Stimulated activated CD8-positive, alpha-beta memory T cell treated with anti-CD3 and anti-CD28 coated beads, Interleukin-15, amount 100 ng/mL, for 24 hours (primary cell): ENCODE results near the gene RPL10A.

Experiments used
- DNase-seq: peaks from one replicate; pipeline ENCODE4 v3.0.0-alpha.2; 2020; ENCODE audit warnings: low read depth

The RPL10A gene

GRCh38 chr6:35449287-35449881 lies 18.8 kb upstream of the RPL10A start:
- DNase-seq, result no peak

- DNase-seq, result no peak
Observed at GRCh38 chr6:35451354-35452182, 16.6 kb upstream of the RPL10A start.

DNA sequence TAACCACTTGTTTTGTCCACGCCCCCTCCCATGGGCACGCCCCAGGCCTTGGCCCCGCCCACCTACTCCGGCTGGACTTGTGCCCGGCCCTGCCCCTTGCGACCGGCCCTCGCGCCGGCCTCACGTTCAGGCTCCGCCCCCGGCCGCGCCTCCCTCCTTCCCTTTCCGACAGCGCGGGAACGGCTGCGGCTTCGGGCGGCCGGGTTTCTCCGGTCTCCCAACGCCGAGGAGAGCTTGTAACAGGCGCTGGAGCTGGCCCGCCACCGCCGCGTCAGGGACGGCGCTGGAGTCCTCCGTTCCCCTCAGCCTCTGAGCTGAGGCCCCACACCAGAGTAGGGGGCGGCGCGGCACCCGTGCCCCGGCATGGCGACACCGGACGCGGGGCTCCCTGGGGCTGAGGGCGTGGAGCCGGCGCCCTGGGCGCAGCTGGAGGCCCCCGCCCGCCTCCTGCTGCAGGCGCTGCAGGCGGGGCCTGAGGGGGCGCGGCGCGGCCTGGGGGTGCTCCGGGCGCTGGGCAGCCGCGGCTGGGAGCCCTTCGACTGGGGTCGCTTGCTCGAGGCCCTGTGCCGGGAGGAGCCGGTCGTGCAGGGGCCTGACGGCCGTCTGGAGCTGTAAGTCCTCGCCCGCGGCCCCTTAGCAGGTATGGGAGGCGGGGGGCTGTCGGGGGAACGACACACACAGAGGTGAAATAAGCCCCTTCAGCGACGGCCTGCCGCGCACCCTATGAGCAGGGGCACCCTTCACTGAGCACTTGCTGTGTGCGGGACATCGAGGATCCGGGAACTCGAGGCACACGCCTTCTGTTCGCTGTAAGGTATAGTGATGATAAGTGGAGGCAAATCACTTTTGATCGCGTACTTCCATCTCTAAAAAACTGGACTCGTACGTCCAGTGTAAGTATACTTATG lies 15.8 kb upstream of the RPL10A start, which contains the start of gene FANCE:
FANCE (plus strand) TSS at position 156 of the 908 bp plus-strand sequence; CDS start at position 364, 208 bp downstream.
- peak; percentile 90 for DNase-seq

- DNase-seq, result no peak
Observed at GRCh38 chr6:35453236-35453635, 15.0 kb upstream of the RPL10A start.

DNA sequence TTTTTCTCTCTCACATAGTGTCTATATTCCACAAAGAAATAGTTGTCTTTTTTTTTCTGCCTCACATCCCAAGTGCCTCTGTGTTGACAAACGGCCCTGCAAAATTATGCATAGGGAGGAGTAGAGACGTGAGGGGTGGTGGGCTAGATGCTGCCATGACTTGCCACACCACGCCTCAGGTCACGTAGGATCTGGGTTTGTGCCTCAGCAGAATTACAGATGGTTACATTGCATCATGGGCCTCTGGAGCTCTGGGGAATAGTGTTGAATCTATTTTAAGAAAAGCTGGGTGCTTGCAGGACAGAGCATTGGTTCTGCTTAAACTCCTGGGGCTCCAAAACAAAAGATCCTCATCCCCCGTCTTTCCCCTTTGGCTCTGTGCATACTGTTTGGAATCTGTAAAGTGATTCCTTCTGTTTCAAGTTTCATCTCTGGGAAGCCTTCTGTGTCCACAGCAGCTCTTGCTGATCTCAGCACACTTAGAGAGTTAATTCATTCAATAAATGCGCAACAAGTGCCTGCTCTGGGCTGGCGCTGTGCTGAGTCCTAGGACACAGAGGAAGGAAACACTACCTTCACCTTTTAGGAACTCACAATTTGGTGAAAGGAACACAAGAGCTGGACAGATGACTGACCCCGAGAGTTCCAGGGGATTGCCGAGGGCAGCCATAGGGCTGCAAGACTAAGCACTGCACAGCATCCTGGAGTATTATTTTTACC lies 13.7 kb upstream of the RPL10A start:
- DNase-seq, result no peak

DNA sequence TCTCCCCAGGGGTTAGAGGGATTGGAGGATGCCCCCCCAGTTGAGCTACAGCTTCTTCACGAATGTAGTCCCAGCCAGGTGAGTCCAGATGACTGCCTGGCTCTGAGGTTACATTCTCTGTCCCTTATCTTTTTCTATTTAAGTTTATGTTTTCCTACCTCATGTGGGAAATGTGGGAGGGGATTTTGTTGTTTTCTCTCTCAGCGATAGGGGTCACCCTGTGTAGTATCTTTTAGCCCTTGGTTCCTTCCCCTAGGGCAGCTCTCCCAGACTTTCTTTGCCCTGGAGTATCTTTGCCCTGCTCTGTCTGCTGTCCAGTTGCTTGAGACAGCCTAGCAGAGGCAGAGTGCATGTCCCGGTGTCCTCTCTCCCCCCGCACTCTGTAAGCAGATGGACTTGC lies 10.3 kb upstream of the RPL10A start:
- no peak for DNase-seq

- DNase-seq, result no peak
Observed at GRCh38 chr6:35461270-35461669, 6.9 kb upstream of the RPL10A start.

DNA sequence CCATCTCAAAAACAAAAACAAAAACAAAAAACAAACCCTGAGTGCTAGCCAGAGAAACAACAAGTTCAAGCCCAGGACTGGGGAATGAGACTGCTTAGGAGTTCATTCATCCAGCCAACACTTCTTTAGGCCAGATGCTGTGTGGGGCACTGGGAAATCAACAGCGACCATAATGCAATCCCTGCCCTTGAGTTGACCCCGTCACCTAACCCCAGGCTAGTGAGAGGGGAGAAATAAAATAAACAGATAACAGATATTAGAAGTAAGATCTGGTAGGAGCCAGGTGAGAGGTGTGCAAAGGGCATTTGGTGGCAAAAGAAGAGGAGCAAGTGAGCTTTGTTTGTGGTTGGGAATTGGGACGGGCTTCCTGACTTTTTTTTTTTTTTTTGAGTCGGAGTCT lies 4.9 kb upstream of the RPL10A start:
- DNase-seq, result no peak

DNA sequence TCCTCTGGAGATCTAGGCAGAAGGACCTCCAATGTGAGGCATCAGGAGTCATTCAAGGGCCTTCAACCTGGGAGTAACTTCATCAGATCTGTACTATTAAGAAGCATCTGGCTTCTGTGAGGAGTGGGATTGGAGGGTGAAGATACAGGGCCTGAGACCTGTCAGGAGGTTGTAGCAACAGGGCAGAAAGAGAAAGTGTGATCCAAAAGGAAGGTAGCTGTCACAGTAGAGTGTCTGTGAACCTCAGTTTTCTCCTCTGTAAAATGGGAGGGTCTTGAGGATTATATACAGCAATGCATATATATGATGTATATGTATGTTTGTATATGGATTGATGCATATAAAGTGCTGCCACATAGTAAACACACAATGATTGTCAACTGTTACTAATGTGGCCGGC lies 2.6 kb upstream of the RPL10A start:
- no peak for DNase-seq

- no peak for DNase-seq
Observed at GRCh38 chr6:35468980-35469750, 964 bp downstream of the RPL10A start.

- no peak for DNase-seq
Observed at GRCh38 chr6:35469751-35470662, 1.8 kb downstream of the RPL10A start.

DNA sequence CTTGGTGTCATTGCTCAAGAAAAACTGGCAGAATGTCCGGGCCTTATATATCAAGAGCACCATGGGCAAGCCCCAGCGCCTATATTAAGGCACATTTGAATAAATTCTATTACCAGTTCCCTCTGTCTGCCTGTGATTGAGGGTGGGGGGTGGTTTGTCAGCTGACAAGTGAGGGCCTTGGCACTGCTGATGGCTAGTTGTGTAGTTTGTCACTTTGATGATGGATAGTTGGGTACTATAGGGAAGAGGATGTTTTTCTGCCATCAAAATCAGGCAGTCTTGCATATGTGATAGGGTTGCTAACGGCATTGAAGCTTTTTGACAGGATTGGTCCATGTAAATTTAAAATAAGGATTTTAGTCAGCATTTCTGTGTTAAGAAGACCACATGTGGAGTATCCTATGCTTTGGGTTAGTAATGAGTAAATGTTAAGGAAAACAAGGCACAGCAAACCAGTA lies 2.5 kb downstream of the RPL10A start:
- no peak for DNase-seq

DNA sequence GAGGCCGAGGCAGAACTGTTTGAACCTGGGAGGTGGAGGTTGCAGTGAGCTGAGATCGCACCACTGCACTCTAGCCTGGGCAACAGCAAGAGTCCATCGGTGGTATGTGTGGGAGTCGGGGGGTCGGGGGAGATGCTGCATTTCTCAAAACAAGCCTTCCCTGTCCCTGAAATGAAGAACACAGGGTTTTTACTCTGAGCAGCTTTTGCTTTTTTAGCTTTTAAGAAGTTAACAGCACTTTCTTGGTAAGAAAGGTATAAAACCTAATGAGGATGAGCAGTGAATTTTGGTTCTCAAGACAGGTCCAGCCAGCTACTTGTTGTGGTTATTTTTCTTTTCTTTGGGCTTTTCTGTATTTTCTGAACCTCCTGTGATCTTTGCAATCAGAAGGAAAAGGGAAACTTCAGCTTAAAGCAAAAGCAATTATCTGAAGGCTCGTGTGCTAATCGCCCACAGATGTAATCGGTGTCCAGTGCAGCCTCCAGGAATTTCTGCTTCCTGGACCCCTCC lies 3.7 kb downstream of the RPL10A start:
- DNase-seq, result no peak

DNA sequence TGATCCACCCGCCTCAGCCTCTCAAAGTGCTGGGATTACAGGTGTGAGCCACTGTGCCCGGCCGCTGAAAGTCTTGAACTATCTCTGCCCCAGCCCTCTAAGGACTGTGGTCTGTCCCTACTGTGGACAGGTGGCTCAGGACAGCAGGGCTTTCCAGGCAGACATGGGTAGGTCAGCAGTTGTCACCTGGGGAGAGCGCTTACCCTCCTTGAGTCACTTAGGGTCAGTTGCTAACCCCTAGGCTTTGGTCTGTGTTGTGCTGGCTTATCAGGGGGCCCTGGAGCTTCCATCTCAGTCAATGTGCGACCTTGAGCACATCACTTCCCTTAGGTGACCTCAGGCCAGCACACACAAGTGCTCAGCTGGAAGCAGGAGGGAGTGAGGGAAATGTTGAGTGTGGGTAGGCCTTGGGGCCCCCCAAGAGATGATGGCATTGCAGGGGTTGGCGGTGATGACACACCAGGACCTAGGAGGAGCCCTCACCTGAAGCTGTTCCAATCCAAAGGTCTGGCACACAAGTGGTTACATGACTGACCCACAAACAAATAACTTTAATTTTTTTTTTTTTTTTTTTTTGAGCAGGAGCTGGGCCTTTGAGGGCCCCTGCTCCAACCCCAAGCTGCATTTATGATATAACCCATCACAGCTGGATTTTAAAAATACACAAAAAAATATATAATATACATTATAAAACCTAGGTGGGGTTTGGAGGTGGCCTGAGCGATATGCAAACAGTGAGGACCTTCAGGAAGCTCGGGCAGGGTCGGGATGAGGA lies 5.1 kb downstream of the RPL10A start:
- DNase-seq, result no peak

DNA sequence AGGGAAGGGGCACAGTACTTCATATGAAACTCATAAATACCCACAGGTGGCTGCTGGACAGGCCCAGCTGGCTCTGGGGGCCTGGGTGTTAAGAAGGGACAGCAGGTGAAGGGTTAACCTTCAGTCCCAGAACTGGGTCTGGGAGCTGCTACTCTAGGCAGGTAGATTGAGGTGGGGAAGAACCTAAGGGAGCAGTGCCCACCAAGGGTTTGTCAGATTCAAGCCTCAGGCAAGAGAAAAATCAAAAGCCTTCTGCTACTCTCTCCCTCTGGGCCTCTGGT lies 5.6 kb downstream of the RPL10A start:
- no peak for DNase-seq

DNA sequence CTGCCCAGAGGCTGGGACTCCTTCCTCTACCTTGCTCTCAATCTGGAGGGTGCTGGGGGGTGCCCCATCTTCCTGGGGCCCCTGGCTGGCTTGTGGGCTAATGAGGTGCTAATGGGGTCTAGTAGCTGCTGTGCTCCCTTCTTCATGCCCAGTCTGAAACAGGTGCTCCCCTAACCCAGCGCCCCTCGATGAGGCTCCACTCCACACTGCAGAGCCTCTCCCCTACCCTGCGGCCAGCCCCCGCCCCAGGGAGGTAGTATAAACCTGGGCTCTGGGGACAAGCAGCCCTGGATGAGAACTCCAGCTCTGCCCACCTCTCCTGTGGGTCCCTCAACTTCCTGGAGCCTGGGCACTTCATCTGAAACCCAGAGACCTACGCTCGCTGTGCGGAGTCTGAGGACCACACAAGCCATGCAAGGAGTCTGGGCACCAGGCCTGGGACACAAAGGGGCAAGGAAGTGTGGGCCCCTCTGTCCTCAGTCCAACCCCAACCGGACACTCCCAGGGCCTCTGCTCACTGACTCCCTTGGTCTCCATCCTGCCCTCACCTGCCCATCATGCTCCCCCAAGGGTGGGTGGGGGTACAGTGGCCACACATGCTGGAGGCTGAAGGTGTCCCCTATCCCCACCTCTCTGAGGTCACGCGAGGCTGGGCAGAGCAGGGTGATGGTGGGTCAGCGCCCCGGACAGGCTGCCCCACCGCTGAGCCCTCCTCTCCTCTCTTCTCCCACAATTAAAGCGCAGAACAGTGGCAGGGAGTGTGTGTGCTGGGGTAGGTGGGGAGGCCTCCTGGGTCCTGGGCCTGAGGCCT lies 6.1 kb downstream of the RPL10A start:
- no peak for DNase-seq

DNA sequence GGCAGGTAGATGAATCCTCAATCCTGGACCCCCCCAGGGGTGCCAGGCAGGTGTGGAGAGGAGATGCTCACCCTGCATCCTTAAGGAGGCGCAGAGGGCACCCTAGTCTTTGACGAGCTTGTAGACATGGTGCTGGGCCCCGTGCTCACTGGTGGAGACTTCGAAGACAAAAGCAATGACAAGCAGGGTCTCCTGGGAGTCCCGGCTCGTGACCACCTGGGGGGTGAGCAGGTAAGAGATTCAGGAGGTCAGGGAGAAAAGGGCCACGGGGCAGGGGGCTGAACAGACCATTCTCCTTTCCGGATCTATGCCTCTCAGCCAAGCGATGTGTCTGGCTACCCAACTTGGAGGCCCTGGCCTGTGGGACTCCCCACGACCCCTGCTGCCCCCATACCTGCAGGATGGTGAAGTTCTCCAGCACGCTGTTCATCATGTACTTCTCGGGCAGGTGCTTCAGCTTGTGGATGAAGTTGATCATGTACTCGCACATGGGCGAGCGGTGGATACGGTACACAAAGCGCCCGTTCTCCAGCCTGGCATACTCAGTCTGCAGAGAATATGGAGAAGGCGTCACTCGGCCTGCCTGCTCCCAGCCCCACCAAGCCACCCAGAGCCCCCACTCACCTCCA lies 6.9 kb downstream of the RPL10A start:
- no peak for DNase-seq

DNA sequence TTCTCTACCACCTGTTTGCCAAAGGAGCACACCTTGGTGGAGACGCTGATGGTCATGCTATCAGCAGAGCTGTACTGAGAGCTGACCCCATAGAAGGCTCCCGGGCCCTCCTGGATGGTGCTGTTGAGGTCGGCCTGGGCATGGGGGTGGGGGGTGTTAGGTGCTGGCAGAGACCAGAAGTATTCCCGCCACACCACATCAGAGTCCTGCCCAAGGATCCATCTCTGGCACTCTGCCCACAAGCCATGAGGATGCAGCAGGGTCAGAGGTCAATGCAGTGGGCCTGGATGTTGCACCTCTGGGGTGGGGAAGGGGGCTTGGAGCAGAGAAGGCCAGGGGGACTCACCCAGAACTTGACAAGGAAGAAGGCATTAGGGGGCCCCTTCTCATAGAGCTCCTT lies 7.4 kb downstream of the RPL10A start:
- no peak for DNase-seq
